ENCODE measurements around the gene OTOL1. TPM values are rescaled to one million over a fixed set of nuclear protein-coding genes. Genes with fewer than 3 reads are reported as not detected.

OTOL1 gene
- total RNA-seq, 1 donor from 2014 or later: not detected

- no peaks in the 10 kb centered on the region for H3K27me3 ChIP-seq
- intact Hi-C loops (cut with DNase I): no loop called here
- TF ChIP-seq POLR2AphosphoS5 (IDR thresholded peaks at IDR 0.05; ENCODE audit: insufficient read depth in 1 of 2, low read depth in 1 of 2) (no peak), CTCF (IDR thresholded peaks at IDR 0.05) (no peak), POLR2A (IDR thresholded peaks at IDR 0.05) (no peak)
These were observed 27.3 kb downstream of the OTOL1 start for GRCh38 chr3:161523916-161524315.

GRCh38 chr3:161531930-161532329, 35.3 kb downstream of the OTOL1 start:
- no peak overlapping the region for H3K27ac ChIP-seq
- H3K4me3 ChIP-seq: no peak overlapping the region
- no peaks in the 10 kb centered on the region for H3K4me1 ChIP-seq
- H3K9me3 ChIP-seq: no peaks in the 10 kb centered on the region
- intact Hi-C loops (cut with DNase I): no loop called here
- H3K27me3 ChIP-seq: no peaks in the 10 kb centered on the region
- DNase-seq (ENCODE audit: extremely low spot score in 2 of 2): no peak
- TF ChIP-seq CTCF (IDR thresholded peaks at IDR 0.05) (no peak), POLR2AphosphoS5 (IDR thresholded peaks at IDR 0.05; ENCODE audit: insufficient read depth in 1 of 2, low read depth in 1 of 2) (no peak), POLR2A (IDR thresholded peaks at IDR 0.05) (no peak)
- H3K36me3 ChIP-seq: no peaks in the 10 kb centered on the region

More at GRCh38 chr3:161523916-161524315, 27.3 kb downstream of the OTOL1 start:
- Histone ChIP-seq H3K4me3 (no peak overlapping the region), H3K36me3 (no peaks in the 10 kb centered on the region), H3K27ac (no peak overlapping the region), H3K4me1 (no peaks in the 10 kb centered on the region), H3K9me3 (no peaks in the 10 kb centered on the region)
- DNase-seq (ENCODE audit: extremely low spot score in 2 of 2): no peak

- no peak overlapping the region for H3K27ac ChIP-seq
- no peaks in the 10 kb centered on the region for H3K36me3 ChIP-seq
- no peak for TF ChIP-seq POLR2A (IDR thresholded peaks at IDR 0.05)
- no peak for TF ChIP-seq CTCF (IDR thresholded peaks at IDR 0.05)
- no peak for TF ChIP-seq POLR2AphosphoS5 (IDR thresholded peaks at IDR 0.05; ENCODE audit: insufficient read depth in 1 of 2, low read depth in 1 of 2)
- no peaks in the 10 kb centered on the region for H3K27me3 ChIP-seq
- no peak for DNase-seq (ENCODE audit: extremely low spot score in 2 of 2)
- no peaks in the 10 kb centered on the region for H3K9me3 ChIP-seq
- intact Hi-C loops (cut with DNase I): loop anchor here (5.0 kb wide), 1 partner anchor 492 kb away; no protein-coding TSS in a partner anchor
- H3K4me3 ChIP-seq: no peak overlapping the region
- no peaks in the 10 kb centered on the region for H3K4me1 ChIP-seq
These were observed 44.0 kb downstream of the OTOL1 start for GRCh38 chr3:161540594-161540993.

- intact Hi-C loops (cut with DNase I): no loop called here
- Histone ChIP-seq H3K9me3 (no peaks in the 10 kb centered on the region), H3K27me3 (no peaks in the 10 kb centered on the region), H3K4me1 (no peaks in the 10 kb centered on the region), H3K27ac (no peak overlapping the region), H3K36me3 (no peaks in the 10 kb centered on the region), H3K4me3 (no peak overlapping the region)
- TF ChIP-seq POLR2A (IDR thresholded peaks at IDR 0.05): no peak
- TF ChIP-seq POLR2AphosphoS5 (IDR thresholded peaks at IDR 0.05; ENCODE audit: insufficient read depth in 1 of 2, low read depth in 1 of 2): no peak
- no peak for TF ChIP-seq CTCF (IDR thresholded peaks at IDR 0.05)
- DNase-seq (ENCODE audit: extremely low spot score in 2 of 2): no peak
These were observed 49.2 kb downstream of the OTOL1 start for GRCh38 chr3:161545824-161546223.

GRCh38 chr3:161548301-161548700, 51.7 kb downstream of the OTOL1 start:
- no peaks in the 10 kb centered on the region for H3K4me1 ChIP-seq
- intact Hi-C loops (cut with DNase I): no loop called here
- no peaks in the 10 kb centered on the region for H3K36me3 ChIP-seq
- TF ChIP-seq POLR2A (IDR thresholded peaks at IDR 0.05): no peak
- TF ChIP-seq POLR2AphosphoS5 (IDR thresholded peaks at IDR 0.05; ENCODE audit: insufficient read depth in 1 of 2, low read depth in 1 of 2): no peak
- no peak for TF ChIP-seq CTCF (IDR thresholded peaks at IDR 0.05)
- H3K27ac ChIP-seq: no peak overlapping the region
- H3K4me3 ChIP-seq: no peak overlapping the region
- DNase-seq (ENCODE audit: extremely low spot score in 2 of 2): no peak
- no peaks in the 10 kb centered on the region for H3K27me3 ChIP-seq
- H3K9me3 ChIP-seq: no peaks in the 10 kb centered on the region
